ENCODE data around the gene ACSL1. TPM values are rescaled to one million over a fixed set of nuclear protein-coding genes. Genes with fewer than 3 reads are reported as not detected.

Gene ACSL1, protein sequence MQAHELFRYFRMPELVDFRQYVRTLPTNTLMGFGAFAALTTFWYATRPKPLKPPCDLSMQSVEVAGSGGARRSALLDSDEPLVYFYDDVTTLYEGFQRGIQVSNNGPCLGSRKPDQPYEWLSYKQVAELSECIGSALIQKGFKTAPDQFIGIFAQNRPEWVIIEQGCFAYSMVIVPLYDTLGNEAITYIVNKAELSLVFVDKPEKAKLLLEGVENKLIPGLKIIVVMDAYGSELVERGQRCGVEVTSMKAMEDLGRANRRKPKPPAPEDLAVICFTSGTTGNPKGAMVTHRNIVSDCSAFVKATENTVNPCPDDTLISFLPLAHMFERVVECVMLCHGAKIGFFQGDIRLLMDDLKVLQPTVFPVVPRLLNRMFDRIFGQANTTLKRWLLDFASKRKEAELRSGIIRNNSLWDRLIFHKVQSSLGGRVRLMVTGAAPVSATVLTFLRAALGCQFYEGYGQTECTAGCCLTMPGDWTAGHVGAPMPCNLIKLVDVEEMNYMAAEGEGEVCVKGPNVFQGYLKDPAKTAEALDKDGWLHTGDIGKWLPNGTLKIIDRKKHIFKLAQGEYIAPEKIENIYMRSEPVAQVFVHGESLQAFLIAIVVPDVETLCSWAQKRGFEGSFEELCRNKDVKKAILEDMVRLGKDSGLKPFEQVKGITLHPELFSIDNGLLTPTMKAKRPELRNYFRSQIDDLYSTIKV
- total RNA-seq (2022; extraction: Qiagen RNA extraction; ENCODE audit: low read depth) = 16.3 to 21.8 TPM (median 20.5 TPM) in 5 replicates

DNA sequence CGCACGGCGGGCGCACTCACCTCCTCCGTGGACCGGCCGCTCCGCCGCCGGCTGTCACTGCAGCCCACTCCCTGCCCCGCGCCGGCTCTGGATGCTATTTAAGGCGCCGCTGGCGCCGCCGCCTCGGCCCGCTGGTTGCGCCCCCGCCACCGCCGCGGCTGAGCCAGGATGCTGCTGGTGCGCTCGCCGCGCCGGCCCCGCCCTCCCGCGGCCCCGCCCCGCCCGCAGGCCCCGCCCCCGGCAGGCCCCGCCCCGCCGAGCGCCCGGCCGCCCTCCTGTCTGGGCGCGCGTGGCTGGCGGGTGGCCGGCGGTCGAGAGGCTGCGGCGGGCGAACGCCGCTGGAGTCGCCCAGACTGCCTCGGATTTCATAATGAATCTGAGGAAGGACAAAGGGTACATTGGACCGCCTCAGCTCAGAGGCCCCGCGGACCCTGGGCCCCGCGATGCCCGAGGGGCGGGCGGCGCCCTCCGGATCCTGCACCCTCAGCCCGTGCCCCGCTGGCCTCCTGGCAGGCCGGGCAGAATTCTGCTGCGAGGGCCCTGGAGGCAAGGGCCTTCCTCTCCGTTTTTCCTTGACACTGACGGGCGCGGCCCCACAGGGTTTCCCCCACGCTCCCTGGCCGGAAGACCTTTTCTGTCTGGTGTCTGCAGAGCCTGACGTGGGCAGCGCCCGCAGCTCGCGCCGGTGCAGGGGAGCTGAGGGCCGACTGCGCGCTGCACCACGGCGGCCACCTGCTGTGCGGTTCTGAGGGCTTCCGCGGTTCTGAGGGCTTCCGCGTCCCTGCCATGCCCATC, at the start of gene ACSL1:
Gene ACSL1, minus strand, starts transcription at position 73 of the 795 bp plus-strand sequence. CDS start 22,454 bp downstream, outside the sequence.

DNA sequence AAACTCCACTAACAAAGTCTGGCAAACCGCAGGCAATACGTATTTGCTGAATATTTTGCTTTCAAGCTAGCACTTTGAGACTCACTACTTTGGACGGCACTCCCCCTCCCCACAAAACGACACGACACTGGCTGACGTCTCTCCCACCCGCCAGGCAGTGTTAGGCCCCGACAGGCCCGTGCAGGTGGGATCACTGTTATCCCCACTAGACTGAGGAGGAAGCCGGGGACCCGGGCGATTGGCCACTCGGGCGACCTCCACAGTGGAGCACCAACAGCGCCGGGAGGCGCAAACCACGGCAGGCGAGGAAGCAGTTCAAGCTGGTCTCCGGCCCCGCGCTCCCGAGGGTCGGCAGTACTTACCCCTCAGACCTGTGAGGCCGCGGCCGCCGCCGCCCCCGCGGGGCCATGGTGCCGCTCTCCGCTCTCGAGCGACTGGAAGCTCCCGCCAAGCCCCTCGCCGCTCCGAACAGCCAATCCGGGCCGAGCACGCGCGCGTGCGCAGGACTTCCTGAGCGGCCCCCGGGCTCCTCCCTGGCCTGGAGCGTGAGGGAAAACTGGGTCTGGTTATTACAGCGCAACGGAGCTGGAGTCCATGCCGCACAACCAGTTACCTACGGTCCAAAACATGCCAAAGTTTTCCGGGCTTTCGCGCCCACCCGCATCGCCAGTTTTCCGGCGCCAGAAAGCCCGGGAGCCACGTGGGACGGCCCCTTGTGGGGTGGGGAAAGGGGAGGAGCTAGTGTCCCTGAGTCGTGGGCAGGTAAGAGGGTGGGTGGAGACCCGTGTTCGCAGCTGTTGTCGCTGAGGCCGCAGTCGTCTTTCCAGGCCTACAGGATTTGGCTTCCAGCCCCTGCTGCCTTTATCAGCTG, 91.9 kb downstream of the ACSL1 start, which contains the start of gene CENPU:
Gene CENPU, minus strand, starts transcription at position 443 of the 871 bp plus-strand sequence. Its CDS starts 34 bp downstream, at position 409.

Other genes with a start within 250 kb of the ACSL1 start
- gene CASP3, start 176.5 kb downstream of the ACSL1 start, total RNA-seq (2022; extraction: Qiagen RNA extraction; ENCODE audit: low read depth) = 15.2 to 28.7 TPM (median 19.5 TPM) in 5 replicates
- gene PRIMPOL, start 176.2 kb downstream of the ACSL1 start, total RNA-seq (2022; extraction: Qiagen RNA extraction; ENCODE audit: low read depth) = 5.1 to 9.8 TPM (median 6.1 TPM) in 5 replicates
- 22.4 to 30.3 TPM (median 23.7 TPM) in 5 replicates for gene CENPU, start 91.9 kb downstream of the ACSL1 start, total RNA-seq (2022; extraction: Qiagen RNA extraction; ENCODE audit: low read depth)
- not detected in 5 replicates for gene HELT, start 192.5 kb upstream of the ACSL1 start, total RNA-seq (2022; extraction: Qiagen RNA extraction; ENCODE audit: low read depth)